K562 (cell line): Measurements from ENCODE around the gene CENPC. TPM values are rescaled to one million over a fixed set of nuclear protein-coding genes. Genes with fewer than 3 reads are reported as not detected.

Experiments
- ADNP ChIP-seq: fragments of 200-800 bp; sonication (Bioruptor generic); IDR thresholded peaks from 2 replicates; pipeline ENCODE4 v1.6.1; 2016; ENCODE audit warnings: missing genetic modification characterization, missing compliant biosample characterization
- ARID3B ChIP-seq: fragments of 250-450 bp; sonication (Bioruptor Pico); IDR thresholded peaks from 2 replicates; pipeline ENCODE4 v1.4.0; 2020; ENCODE audit warnings: borderline replicate concordance
- CREM ChIP-seq: IDR thresholded peaks from 2 replicates; pipeline ENCODE4 v1.6.1; 2014; ENCODE audit warnings: antibody characterized with exemption, low read depth
- DIDO1 ChIP-seq: fragments of 450-650 bp; IDR thresholded peaks from 2 replicates; pipeline ENCODE4 v1.6.1; 2016; ENCODE audit warnings: low read depth, missing biosample characterization, missing genetic modification characterization
- KLF6 ChIP-seq: fragments of 250-450 bp; sonication (Bioruptor Pico); IDR thresholded peaks from 2 replicates; pipeline ENCODE4 v1.4.0; 2020; ENCODE audit warnings: mild to moderate bottlenecking, moderate library complexity, borderline replicate concordance
- MEF2D ChIP-seq: conservative IDR thresholded peaks from 2 replicates; pipeline ENCODE4 v1.6.1; 2016; ENCODE audit warnings: low read depth, missing genetic modification characterization, missing compliant biosample characterization
- SMARCA5 ChIP-seq: fragments of 450-650 bp; IDR thresholded peaks from 2 replicates; pipeline ENCODE4 v1.6.1; 2016
- ZNF644 ChIP-seq: fragments of 200-800 bp; sonication (Bioruptor generic); IDR thresholded peaks from 2 replicates; pipeline ENCODE4 v1.6.1; 2016; ENCODE audit warnings: low read depth, missing genetic modification characterization, missing compliant biosample characterization
- polyA plus RNA-seq, 8 experiments: library from polyadenylated mRNA; depleted of rRNA in 4 of 8; stranded (reverse) in 5 of 8; unstranded in 3 of 8; fragments of >200 nt; fragmentation: Nextera tagmentation in 2 of 8; fragmentation: Illumina TruSeq in 1 of 8; extraction: Ambion mirVana in 2 of 8; extraction: Trizol in 1 of 8; gene quantifications; 2 replicates each; pipeline versions ENCODE4 v1.2.1 to v1.2.3, GENCODE V29; 2011 to 2014; ENCODE audit warnings: inconsistent platforms in 1 of 8, missing spikeins in 1 of 8
- total RNA-seq, 7 experiments: library from RNA; depleted of rRNA in 6 of 7; stranded (reverse); fragments of >200 nt in 6 of 7; fragmentation: Illumina TruSeq in 2 of 7; extraction: Trizol in 2 of 7; gene quantifications; 2 replicates each; pipeline versions ENCODE4 v1.2.1 to v1.2.3, GENCODE V29; 2011 to 2021; ENCODE audit warnings: low replicate concordance in 1 of 7
- TF ChIP-seq, protein P1 (sequence below): sonication (generic); formaldehyde crosslinking; IDR thresholded peaks from 2 replicates; pipeline ENCODE4 v1.8.0; 2022; ENCODE audit warnings: mild to moderate bottlenecking, missing genetic modification reagents, borderline replicate concordance
- TF ChIP-seq, protein P2 (sequence below), 2 experiments: fragments of 450-650 bp in 1 of 2; sonication (generic) in 1 of 2; formaldehyde crosslinking; conservative IDR thresholded peaks; 2 replicates each; pipeline versions ENCODE4 v1.4.0 to v1.8.1; 2020 to 2022; ENCODE audit warnings: mild to moderate bottlenecking in 1 of 2, missing genetic modification reagents in 1 of 2
- TF ChIP-seq, protein P3 (sequence below): fragments of 450-650 bp; IDR thresholded peaks from 2 replicates; pipeline ENCODE4 v1.6.1; 2016; ENCODE audit warnings: mild to moderate bottlenecking
- TF ChIP-seq, protein P4 (sequence below): fragments of 200-800 bp; sonication (Bioruptor generic); IDR thresholded peaks from 2 replicates; pipeline ENCODE4 v1.6.1; 2016; ENCODE audit warnings: missing genetic modification characterization, missing compliant biosample characterization

CENPC gene
- total and polyA plus RNA-seq, 9 of the 15 experiments (the other 6 are each of a cell fraction or from before 2014, with no cell fraction given): 18.1 to 48.5 (median 30.8) TPM

DNA sequence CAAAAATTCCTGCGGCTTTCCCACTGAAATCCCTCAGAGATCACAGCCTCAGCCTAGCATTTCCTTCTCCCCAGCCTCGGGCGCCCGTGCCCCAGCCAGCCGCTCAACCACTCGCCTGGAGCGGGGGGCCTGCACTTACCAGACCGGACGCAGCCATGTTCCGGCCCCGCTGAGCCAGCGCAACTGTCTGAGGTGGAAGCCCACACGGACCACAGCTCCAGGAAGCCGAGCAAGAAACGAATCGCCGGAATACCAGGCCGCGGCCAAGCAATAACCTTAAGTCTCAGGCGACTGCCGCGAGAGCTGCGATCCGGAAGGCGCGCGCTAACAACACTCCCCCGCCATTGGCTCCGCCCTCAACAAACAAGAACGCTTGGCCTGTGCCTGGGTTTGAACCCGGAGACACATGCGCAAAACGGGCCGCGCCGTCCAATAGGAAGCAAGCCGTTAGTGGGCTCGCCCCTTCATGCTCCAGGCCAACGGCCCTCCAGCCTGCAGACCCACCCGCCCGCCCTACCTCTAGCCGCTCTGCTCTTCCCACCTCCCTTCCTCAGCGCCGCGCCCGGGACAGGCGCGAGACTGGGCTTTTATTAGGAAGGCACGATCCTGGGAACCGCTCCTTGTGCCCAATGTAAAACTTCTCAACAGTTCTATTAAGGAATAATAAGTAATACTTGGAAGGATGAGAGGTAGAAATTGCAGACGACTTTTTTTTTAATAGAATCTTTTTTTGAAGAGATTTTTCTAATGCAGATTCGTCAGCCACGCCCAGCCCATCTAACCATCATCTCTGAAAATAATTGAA is at the start of gene CENPC (continued):
- TF ChIP-seq, protein P1, sequence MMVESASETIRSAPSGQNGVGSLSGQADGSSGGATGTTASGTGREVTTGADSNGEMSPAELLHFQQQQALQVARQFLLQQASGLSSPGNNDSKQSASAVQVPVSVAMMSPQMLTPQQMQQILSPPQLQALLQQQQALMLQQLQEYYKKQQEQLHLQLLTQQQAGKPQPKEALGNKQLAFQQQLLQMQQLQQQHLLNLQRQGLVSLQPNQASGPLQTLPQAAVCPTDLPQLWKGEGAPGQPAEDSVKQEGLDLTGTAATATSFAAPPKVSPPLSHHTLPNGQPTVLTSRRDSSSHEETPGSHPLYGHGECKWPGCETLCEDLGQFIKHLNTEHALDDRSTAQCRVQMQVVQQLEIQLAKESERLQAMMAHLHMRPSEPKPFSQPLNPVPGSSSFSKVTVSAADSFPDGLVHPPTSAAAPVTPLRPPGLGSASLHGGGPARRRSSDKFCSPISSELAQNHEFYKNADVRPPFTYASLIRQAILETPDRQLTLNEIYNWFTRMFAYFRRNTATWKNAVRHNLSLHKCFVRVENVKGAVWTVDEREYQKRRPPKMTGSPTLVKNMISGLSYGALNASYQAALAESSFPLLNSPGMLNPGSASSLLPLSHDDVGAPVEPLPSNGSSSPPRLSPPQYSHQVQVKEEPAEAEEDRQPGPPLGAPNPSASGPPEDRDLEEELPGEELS: no peak
- TF ChIP-seq DIDO1 (0 out of 2 replicates have a peak, but pooled peaks have one; percentile 53), CREM (peak; percentile 25; the same call in 1 of the 2 replicates), KLF6 (CRISPR knock-in tag) (no peak), ARID3B (CRISPR knock-in tag) (no peak), ADNP (tag) (no peak), SMARCA5 (no peak), ZNF644 (tag) (no peak), MEF2D (tag) (no peak)
- TF ChIP-seq, protein P2, sequence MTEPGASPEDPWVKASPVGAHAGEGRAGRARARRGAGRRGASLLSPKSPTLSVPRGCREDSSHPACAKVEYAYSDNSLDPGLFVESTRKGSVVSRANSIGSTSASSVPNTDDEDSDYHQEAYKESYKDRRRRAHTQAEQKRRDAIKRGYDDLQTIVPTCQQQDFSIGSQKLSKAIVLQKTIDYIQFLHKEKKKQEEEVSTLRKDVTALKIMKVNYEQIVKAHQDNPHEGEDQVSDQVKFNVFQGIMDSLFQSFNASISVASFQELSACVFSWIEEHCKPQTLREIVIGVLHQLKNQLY (CRISPR knock-in tag; conservative IDR thresholded peaks at IDR 0.05): no peak
- TF ChIP-seq, protein P3, sequence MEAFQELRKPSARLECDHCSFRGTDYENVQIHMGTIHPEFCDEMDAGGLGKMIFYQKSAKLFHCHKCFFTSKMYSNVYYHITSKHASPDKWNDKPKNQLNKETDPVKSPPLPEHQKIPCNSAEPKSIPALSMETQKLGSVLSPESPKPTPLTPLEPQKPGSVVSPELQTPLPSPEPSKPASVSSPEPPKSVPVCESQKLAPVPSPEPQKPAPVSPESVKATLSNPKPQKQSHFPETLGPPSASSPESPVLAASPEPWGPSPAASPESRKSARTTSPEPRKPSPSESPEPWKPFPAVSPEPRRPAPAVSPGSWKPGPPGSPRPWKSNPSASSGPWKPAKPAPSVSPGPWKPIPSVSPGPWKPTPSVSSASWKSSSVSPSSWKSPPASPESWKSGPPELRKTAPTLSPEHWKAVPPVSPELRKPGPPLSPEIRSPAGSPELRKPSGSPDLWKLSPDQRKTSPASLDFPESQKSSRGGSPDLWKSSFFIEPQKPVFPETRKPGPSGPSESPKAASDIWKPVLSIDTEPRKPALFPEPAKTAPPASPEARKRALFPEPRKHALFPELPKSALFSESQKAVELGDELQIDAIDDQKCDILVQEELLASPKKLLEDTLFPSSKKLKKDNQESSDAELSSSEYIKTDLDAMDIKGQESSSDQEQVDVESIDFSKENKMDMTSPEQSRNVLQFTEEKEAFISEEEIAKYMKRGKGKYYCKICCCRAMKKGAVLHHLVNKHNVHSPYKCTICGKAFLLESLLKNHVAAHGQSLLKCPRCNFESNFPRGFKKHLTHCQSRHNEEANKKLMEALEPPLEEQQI: peak; percentile 96
- TF ChIP-seq, protein P4, sequence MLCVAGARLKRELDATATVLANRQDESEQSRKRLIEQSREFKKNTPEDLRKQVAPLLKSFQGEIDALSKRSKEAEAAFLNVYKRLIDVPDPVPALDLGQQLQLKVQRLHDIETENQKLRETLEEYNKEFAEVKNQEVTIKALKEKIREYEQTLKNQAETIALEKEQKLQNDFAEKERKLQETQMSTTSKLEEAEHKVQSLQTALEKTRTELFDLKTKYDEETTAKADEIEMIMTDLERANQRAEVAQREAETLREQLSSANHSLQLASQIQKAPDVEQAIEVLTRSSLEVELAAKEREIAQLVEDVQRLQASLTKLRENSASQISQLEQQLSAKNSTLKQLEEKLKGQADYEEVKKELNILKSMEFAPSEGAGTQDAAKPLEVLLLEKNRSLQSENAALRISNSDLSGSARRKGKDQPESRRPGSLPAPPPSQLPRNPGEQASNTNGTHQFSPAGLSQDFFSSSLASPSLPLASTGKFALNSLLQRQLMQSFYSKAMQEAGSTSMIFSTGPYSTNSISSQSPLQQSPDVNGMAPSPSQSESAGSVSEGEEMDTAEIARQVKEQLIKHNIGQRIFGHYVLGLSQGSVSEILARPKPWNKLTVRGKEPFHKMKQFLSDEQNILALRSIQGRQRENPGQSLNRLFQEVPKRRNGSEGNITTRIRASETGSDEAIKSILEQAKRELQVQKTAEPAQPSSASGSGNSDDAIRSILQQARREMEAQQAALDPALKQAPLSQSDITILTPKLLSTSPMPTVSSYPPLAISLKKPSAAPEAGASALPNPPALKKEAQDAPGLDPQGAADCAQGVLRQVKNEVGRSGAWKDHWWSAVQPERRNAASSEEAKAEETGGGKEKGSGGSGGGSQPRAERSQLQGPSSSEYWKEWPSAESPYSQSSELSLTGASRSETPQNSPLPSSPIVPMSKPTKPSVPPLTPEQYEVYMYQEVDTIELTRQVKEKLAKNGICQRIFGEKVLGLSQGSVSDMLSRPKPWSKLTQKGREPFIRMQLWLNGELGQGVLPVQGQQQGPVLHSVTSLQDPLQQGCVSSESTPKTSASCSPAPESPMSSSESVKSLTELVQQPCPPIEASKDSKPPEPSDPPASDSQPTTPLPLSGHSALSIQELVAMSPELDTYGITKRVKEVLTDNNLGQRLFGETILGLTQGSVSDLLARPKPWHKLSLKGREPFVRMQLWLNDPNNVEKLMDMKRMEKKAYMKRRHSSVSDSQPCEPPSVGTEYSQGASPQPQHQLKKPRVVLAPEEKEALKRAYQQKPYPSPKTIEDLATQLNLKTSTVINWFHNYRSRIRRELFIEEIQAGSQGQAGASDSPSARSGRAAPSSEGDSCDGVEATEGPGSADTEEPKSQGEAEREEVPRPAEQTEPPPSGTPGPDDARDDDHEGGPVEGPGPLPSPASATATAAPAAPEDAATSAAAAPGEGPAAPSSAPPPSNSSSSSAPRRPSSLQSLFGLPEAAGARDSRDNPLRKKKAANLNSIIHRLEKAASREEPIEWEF (CRISPR knock-in tag): no peak
